ENCODE measurements around the gene MTAP.

GRCh38 chr9:21941337-21941995, 139.0 kb downstream of the MTAP start:
- no peak for TF ChIP-seq REST (IDR thresholded peaks at IDR 0.05; ENCODE audit: insufficient replicate concordance, low read depth)
- no peak for TF ChIP-seq CTCF (IDR thresholded peaks at IDR 0.05; ENCODE audit: insufficient read depth, low read length)

All from HL-60 (cell line).